GM12875 (cell line): Measurements from ENCODE around the gene TECPR1.

Source experiments
- H3K4me3 ChIP-seq: one replicate; pipeline ENCODE4 v1.5.1; 2011; ENCODE audit warnings: low read depth, low read length, control low read depth
- CTCF ChIP-seq: IDR thresholded peaks from 2 replicates; pipeline ENCODE4 v1.5.1; 2011; ENCODE audit warnings: low read depth, mild to moderate bottlenecking, control low read depth, inconsistent platforms, low read length, moderate library complexity, borderline replicate concordance; ENCODE audit not compliant: insufficient read depth

The TECPR1 gene

GRCh38 chr7:98180751-98181150 lies 71.3 kb downstream of the TECPR1 start:
- TF ChIP-seq CTCF, result no peak
- H3K4me3 ChIP-seq, result no peak overlapping the region

GRCh38 chr7:98178762-98179490 lies 73.1 kb downstream of the TECPR1 start:
- H3K4me3 ChIP-seq, result no peak overlapping the region
- no peak for TF ChIP-seq CTCF

GRCh38 chr7:98178321-98178720 lies 73.7 kb downstream of the TECPR1 start:
- no peak overlapping the region for H3K4me3 ChIP-seq
- TF ChIP-seq CTCF, result no peak

GRCh38 chr7:98177553-98177952 lies 74.5 kb downstream of the TECPR1 start:
- H3K4me3 ChIP-seq, result no peak overlapping the region
- TF ChIP-seq CTCF, result no peak

- no peak for TF ChIP-seq CTCF
- no peak overlapping the region for H3K4me3 ChIP-seq
Observed at GRCh38 chr7:98175260-98175940, 76.6 kb downstream of the TECPR1 start.

GRCh38 chr7:98174334-98175259 lies 77.4 kb downstream of the TECPR1 start:
- no peak overlapping the region for H3K4me3 ChIP-seq
- TF ChIP-seq CTCF, result no peak

GRCh38 chr7:98171449-98171848 lies 80.6 kb downstream of the TECPR1 start:
- no peak overlapping the region for H3K4me3 ChIP-seq
- no peak for TF ChIP-seq CTCF
